Hindlimb muscle (tissue), 1 donor: ENCODE results near the gene METRN. TPM values are rescaled to one million over a fixed set of nuclear protein-coding genes. Genes with fewer than 3 reads are reported as not detected.
A peak's percentile ranks its signal among the peaks of the same experiment; 100 is the strongest.
"Not testable (repeated sequence)": the region's sequence is repeated elsewhere in the genome, so short reads cannot be mapped to it uniquely, and the experiment has no call there.

Experiments used
- DNase-seq: peaks from one replicate; pipeline ENCODE4 v3.0.0-alpha.2; 2013
- polyA plus RNA-seq: library from polyadenylated mRNA; unstranded; fragments of 120-200 nt; gene quantifications from one replicate; pipeline ENCODE4 v1.2.1, GENCODE V29; 2013; ENCODE audit not compliant: insufficient read length

Gene METRN
- polyA plus RNA-seq, 1 donor = 29.2 TPM

DNA sequence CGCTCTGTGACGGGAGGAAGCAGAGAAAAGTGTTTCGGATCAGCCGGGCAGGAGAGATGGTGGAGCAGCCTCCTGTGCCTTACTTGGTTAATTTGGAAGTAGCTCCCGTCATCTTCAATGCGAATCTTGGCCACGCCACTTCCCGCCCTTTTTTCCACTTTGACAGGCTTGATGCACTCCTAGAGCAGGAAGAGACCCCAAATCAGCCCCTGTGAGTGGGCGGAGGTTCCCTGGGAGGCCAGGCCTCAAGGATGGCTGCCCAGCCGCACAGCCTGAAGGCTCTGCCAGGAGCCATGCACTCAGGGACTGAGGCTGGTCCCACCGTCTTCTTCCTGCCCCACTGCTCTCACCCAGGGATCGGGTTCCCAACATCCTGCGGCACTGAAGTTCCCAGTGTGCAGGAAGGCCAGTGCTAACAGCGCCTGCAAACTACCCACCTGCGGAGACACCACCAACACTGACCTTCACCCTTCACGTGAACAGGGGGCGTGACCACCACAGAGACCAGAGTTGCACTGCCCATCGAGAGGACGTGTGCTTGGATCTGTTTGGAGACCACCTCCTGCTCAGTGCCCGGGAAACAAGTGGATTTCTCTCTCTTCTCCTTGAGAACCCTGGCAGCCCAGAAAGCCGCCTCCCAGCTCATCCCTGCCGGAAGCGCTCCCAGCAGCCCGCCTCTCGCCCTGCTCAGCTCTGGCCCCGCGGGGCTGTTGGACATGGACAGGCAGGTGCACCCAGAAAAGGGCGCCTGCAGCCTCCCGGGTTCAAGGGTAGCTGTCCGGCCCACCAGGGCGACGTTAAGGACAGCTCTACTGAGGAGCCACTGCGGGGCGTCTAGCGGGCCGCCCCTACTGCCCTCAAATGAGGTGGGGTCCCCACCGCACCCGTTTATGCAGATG is 24.9 kb downstream of the METRN start:
- DNase-seq = no peak

DNA sequence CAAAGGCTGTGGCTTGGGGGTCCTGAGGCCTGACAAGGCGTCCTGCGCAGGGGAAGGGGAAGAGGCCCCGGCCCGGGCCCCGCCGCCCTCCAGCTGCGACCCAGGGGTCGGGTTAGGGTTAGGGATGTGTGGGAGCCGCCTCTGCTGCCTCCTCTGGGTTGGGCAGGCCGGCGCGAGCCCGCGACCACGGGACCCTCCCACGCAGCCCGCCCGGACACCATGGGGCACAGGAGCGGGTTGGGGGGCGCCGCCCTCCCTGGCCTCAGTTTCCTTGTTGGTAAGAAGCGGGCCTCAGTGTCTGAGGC is 25.5 kb downstream of the METRN start:
- no peak for DNase-seq

DNA sequence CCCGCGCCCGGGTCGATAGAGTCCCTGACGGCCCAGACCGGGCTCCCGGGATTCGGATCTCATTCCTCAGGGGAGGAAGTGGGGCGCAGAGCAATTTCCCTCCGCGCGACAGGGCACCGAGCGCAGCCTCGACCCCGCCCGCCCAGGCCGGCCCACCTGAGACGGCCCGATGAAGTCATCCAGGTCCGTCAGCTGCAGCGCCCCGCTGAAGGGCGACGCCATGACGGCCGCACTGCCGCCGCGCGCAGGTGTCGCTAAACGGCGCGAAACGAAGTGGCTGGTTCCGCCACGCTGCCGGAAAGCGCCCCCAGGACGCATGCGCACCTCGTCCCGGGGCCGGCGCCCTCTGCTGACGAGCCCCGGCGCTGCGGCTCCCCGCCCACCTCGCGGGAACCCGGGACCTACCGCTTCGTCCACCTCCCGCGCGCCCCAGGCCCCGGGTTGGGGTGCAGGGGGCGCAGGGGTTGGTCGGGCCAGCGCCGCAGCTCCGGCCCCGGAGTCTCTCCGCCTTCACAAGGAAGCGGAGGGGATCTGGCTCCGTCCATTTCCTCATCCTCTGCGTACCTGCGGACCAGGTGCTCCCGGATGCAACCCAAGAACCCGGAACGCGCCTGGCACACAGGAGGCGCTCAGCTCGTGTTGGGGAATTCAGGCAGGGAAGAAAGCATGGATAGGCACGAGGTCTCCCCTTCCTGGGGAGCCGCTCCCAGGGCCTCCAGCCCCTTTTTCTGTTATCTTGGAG is 26.0 kb downstream of the METRN start, which contains the start of gene CIAO3:
CIAO3 (minus strand) TSS at position 234 of the 742 bp plus-strand sequence; CDS start at position 222, 12 bp downstream.
- peak; percentile 92 for DNase-seq

DNA sequence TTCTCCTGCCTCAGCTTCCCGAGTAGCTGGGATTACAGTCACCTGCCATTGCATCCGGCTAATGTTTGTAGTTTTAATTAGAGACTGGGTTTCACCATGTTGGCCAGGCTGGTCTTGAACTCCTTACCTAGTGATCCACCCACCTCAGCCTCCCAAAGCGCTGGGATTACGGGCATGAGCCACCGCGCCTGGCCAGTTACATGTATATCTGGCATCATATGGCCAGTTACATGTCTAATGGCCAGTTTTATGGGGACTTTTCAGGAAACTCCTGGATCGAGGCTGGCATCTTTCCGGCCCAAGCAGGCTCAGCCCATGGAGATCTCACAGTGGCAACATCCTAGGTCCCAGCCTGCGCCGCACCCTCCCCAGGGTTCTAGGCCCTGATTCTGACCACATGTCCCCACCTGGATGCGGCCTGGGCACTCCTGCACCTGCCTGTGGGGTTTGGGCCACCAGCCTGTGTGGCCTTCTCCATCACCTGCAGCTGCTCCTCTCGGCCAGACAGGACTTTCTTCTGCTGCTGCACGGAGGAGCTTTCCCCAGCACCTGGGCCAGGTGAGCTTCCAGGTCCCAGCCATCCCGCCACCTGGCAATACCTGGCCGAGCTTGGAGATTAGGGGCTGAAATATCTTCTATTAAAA is 27.2 kb downstream of the METRN start:
- DNase-seq = no peak

DNA sequence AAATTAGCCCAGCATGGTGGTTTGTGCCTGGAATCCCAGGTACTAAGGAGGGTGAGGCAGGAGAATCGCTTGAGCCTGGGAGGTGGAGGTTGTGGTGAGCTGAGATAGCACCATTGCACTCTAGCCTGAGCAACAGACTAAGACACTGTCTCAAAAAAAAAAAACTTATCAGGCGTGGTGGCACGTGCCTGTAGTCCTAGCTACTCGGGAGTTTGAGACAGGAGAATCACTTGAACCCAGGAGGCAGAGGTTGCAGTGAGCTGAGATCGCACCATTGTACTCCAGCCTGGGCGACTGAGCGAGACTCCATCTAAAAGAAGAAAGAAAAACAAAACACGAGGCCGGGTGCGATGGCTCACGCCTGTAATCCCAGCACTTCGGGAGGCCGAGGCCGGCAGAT is 28.0 kb downstream of the METRN start:
- not testable (repeated sequence) for DNase-seq

DNA sequence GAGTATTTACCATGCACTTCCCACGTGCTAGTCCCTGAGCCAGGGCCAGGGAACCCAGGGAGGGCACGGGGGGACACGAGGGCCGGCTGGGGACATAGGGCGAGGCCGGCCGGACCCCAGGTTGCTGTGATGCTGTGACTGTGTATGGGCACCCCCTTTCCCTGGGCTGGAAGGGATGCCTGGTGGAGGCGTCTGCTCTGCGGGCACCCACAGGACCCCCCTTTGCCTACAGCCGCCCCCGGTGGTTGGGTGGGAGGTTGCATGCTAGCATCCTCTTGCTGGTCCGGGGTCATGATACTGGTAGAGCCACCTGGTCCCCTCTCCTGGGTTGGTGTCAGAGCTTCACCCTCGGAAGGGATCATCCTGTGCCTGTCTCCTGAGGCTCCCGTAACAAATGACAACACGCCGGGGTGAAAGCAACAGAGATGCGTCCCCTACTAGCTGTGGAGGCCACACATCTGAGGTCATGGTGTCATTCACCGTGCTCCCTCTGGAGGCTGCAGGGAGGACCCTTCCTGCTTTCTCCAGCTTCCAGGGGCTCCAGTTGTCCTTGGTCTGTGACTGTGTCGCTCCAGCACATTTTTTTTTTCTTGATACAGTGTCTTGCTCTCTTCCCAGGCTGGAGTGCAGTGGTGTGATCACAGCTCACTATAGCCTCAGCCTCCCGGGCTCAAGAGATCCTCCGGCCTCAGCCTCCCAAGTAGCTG is 29.0 kb downstream of the METRN start:
- DNase-seq = no peak

DNA sequence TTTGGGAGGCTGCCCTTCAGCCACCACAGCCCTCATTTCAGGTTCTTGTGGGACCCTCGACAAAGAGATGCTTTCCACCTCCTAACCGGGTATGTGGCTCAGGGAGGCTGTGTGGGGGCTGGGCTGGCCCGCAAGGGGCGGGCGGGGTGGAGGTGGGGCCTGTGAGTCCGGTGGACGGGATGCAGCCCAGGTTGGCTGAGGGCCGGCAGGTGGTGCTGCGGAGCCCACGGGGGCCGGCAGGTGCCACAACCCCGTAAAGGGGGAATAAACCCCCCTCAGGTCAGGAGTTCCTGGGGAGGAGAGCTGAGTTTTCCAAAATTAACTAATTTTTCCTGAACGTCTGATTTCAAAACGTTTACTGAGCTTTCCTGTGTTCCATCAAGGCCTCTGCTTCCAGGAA is 30.8 kb downstream of the METRN start:
- no peak for DNase-seq

DNA sequence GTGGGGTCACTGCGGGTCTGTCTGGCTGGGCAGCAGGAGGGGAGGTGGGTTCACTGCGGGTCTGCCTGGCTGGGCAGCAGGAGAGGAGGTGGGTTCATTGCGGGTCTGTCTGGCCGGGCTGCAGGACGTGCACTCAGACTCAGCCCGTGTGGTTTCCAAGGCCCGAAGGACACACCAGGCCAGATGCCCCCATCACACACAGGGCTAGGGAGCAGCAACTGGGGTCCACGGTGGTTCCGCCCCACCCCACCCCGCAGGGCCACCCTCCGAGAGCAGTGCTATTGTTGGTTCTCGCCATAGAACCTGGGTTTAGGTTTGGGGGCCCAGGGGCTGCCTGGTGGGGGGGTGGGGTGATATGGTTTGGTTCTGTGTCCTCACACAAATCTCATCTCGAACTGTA is 31.7 kb downstream of the METRN start:
- no peak for DNase-seq

DNA sequence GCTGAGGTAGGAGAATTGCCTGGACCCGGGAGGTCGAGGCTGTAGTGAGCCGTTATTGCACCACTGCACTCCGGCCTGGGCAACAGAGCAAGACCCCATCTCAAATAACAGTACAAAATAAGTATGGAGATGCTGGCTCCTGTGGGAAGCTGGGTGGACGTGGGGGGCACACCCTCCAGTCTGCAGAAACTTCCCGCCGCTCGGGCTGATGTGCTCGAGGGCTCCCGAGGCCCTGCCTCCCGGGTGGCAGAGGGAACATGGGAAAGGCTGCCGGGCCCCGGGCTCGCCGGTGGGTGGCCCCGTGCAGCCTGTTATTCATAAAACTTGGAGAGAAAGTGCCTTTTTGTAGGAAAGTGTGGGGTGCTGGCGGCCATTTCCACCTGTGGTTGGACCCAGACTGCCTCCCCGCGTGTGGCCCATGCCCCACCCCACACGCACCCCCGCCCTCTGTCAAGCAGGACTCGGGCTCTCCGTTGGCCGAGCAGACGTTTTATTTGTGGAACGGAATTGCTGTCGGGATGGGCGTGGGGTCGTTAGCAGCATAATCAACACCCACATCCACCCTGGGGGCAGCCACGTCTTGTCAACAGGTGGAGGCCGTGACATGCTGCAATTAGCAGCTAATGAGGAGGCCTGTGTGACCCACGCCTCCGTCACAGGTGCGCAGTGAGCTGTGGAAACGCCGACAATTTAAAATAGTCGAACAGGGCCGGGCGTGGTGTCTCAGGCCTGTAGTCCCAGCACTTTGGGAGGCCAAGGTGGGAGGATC is 33.2 kb downstream of the METRN start:
- DNase-seq = no peak

DNA sequence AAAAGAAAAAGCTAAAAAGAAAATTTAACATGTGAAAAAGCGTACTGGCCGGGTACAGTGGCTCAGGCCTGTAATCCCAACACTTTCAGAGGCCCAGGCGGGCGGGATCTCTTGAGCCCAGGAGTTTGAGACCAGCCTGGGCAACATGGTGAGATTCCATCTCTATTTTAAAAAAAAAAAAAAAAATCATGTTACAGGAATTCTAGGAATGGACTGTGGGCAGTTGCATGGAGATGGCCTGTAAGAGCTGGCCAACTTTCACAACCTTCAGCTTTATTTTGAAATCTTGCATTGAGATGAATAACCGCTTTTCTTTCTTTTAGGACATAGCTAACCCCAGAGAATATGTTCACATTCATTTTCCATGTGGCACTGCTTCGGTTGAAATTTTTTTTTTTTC is 34.1 kb downstream of the METRN start:
- DNase-seq = no peak

DNA sequence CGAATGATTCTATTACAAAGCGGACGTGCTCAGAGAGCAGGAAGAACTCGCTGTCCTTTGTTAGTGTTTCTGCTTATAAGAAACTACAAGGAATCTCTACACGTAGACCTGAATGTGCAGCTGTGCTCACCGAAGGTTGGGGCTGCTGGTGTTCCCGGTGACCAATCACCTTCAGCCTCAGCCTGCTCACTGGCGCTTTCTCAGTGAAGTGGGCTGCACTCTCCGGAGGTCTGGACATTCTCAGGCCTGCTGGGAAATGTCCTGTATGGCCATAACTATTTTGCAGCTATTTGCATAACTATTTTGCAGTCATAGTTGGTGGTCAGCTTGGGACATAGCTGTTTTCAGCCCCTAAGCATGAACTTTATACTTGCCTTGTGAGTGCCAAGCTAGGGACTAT is 35.6 kb downstream of the METRN start:
- DNase-seq = no peak

DNA sequence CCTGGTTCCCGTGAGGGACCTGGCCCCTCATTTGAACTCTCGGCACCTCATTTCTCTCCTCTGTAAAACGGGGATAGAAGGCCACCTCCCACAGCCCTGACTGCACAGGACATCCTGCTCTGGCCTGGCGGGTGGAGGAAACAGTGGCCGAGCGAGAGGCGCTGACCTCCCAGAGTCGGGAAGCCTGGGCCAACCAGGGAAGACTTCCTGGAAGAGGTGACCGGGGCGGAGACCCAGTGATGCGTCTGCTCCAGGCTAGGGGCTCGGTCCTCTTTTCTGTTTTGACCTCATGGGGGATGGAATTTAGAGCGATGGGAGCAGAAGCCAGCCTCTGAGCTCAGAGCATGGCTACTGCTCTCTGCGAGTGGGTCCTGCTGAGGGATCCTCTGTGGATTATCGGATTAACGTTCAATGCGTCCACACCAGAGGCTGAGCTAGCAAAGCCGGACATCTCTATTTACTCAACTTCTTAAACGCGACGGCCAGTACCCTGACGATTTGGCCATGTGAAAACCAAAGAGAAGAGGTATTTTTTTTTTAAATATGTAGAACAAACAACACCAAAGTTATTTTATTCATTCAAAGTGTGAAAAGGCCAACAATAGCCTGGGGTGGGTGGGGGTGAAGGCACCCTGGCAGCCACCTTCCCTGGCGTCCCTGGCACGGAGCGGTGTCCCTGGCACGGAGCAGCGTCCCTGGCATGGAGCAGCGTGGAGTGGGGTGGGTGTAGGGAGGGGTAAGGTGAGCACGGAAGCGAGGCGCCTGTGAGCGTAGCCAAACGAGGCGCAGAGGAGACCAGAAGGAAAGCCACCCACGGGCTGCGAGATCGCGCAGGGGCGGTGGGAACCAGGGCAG is 36.5 kb downstream of the METRN start:
- no peak for DNase-seq

DNA sequence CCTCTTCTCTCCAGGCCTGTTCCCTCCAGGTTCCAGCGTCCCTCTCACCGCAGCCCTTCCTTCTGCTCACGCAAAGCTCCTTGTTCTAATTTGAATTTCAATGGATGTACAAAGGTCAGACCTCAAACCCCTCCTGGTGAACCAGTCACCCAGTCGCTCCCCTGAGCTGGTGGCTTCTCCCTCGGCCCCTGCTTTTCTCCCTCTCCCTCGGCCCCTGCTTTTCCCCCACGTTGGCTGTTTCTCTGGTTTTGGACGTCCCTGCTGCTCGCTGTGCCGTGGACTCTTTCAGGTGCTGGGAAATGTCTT is 37.0 kb downstream of the METRN start:
- no peak for DNase-seq

DNA sequence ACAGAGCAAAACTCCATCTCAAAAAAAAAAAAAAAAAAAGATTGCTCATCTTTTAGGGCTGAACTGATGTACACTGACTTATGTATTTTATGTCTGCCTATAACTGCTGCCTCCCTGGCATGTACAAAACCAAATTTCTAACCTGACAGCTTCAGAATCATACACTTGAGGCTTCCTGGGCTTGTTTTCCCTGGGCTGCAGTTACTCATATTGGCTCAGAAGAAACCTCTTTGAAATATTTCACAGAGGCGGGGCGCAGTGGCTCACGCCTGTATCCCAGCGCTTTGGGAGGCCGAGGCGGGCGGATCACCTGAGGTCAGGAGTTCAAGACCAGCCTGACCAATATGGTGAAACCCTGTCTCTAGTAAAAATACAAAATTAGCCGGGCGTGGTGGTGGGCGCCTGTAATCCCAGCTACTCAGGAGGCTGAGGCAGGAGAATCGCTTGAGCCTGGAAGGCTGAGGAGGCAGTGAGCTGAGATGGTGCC is 39.2 kb downstream of the METRN start:
- DNase-seq = not testable (repeated sequence)

DNA sequence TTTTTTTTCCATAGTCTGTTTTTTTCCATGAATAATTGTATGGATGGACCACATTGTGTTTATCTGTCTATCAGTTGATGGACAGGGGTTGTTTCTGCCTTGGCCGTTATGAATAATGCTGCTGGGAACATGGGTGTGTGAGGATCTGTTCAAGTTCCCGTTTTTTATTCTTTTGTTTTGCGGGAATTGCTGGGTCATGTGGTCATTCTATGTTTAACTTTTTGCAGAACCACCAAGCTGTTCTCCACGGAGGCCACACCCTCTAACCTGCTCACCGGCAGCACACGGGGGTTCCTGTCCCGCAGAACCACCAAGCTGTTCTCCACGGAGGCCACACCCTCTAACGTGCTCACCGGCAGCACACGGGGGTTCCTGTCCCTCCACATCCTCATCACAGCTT is 39.7 kb downstream of the METRN start:
- no peak for DNase-seq

DNA sequence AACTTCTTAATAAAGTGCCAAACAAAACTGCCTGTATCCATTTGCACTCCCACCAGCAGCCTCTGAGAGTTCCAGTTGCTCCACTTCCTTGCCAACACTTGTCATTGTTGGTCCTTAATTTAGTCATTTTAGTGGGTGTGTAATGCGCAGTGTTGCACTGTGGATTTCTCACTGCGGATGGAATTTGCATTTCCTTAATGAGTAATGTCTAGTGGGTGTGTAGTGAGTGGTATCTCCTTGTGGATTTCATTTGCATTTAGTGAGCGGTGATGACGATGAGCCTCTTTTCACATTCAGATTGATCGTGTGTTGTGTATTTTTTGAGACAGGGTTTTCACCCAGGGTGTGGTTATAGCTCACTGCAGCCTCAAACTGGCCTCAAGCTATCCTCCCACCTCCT is 41.5 kb downstream of the METRN start:
- DNase-seq = no peak

DNA sequence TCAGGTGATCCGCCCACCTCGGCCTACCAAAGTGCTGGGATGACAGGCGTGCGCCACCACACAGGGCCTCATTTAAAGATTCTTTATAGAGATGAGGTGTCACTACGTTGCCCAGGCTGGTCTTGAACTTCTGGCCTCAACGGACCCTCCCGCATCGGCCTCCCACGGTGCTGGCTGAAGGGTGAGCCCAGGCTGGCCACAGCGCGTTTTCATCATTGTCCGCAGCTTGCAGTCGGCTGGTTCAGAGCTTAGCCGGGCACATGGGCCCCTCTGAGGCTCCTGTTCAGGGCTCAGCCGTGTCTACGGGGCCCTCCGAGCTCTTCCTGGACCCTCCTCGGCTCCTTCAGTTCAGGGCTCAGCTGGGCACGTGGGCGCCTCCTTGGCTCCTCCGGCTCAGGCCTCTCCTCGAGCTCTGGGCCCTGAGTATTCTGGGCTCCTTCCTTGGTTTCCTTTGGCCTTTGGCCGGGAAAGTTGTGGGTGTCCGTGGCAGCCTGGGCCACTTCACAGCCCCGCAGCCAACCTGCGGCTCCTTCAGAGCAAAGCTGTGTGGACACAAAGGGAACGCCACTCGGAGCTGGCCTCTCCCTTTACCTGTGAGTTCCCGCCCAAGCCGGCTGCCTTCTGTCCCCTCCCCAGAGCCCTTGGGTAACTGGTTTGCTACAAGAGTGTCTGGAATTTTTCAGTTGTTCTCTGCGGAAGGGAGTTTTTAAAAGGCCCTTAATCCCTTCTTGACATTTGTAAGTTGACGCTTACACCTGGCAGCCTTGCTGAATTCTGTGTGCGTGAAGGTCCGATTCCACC is 44.4 kb downstream of the METRN start:
- DNase-seq = no peak

DNA sequence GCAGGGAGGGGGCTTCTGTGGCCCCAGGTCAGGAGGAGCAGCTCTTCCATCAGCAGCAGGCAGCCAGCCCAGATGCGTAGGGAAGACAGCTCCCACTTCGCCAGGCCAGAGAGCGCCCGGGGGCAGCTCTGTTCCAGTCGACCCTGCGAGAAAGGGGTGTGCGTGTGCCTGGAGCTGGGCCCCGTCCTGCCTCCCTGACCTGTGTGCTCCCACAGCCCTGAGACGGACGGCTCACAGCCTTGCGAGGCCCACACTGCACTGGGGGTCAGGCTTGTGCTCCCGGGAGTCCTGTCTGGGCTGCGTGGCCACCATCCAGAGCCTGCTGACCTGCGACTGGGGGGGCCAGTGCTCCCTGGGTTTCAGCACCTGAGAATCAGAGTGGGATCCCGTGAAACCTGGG is 45.1 kb downstream of the METRN start:
- no peak for DNase-seq

DNA sequence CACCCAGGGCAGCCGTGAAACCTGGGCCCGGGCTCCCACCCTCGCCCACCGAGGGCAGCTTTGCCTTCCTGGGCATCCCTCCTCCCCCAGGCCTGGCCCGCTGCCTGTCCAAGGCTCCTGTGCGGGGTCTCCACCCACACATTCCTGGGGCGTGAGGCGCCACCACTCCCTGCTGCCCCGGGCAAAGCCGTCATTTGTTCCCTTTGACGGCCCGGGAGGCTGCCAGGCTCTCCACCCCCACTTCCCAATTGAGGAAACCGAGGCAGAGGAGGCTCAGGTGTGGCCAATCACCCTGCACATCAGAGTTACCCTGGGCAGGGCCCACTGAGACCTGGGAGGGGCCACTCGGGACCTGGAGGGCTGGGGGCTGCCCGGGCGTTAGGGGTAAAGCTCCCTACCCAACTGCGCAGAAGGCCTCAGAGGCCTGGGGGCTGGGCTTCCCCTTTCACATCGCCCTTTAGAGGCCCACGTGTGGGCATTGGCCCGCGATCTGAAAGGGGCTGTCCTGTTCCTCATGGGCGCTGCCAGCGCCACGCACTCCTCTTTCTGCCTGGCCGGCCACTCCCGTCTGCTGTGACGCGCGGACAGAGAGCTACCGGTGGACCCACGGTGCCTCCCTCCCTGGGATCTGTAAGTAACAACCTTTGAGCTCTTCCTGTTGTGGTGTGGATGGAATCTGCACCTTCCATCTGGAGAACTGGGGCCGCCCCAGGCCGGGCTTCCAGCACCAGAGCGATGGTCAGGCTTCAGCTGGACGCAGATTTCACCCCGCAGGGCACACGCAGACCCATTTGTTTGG is 45.8 kb downstream of the METRN start, which contains the start of gene MSLN:
MSLN (plus strand) TSS at position 190 of the 799 bp plus-strand sequence. CDS start 1,947 bp downstream, outside the sequence.
- no peak for DNase-seq
